Activated CD4-positive, alpha-beta T cell treated with anti-CD3 and anti-CD28 coated beads, Interleukin-2, amount 50 U/mL, for 4 hours (primary cell): ENCODE data around the gene DNAJB5.
A peak's percentile ranks its signal among the peaks of the same experiment; 100 is the strongest.
"Not testable (repeated sequence)": the region's sequence is repeated elsewhere in the genome, so short reads cannot be mapped to it uniquely, and the experiment has no call there.

Source experiments
- DNase-seq, 2 experiments: peaks; one replicate each; pipeline ENCODE4 v3.0.0-alpha.2; 2020

DNAJB5 gene

DNA sequence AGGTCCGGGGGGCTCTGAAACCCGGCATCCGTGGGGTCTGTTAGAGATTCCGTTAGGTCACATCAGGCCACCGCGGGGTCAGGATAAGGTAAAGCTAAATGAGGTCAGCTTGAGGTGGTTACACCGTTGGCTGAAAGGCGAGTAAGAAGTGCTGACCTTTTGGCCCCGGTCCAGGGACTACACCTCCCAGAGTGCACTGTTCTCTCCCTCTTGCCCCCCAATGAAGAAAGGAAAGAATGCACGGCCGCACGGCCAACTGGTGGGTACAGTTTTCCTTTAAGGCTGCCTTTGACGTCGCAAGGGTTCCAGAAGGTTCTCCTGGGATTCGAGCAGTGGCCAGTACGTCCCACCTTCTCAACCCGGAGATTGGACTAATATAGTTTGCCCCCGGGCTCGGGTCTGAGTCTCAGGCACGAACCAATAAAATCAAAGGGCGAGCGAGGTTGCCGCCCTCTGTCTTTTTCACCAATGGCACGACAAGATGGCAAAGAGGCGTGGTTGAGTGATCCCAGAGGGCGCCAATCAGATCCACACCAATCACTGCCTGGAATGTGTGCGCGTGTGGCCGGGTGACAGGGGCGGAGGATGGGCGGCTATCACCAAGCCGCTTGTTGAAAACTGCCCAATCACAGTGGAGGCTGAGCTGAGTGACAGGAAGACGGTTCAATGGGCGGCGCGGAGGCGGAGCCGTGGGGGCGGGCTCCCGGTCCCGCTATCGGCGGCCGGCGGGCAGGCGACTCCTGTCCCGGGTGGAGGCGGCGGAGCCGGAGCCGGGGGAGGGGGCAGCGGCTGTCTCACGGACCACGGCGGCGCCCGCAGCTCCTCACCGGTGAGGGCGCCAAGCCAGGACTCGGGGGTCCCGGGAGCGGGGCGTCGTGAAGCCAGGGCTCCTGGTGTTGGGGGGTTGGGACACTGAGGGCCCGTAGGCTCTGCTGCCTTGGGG is at the start of gene DNAJB5:
Gene DNAJB5, plus strand, starts transcription at position 743 of the 943 bp plus-strand sequence. CDS start 886 bp downstream, outside the sequence.
- peak; percentile 95 to 96 for DNase-seq

DNA sequence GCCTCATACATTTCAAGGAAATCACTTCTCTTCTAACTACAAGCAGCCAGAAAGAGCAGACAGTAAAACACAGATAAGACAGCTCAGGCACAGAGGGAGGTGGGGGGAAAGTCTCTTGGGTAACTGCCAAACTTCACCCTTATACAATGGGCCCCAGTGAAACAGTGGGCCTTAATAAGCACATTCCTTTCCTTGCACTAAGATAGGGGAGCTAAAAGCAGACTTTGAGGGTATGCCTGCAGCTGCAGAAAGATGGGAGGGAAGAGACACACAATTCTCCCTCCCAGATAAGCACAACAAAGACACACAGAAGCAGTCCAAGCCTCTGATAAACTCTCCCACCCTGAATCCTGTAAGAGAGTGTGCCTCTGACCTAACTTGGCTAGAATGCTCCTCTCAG is 49.6 kb upstream of the DNAJB5 start:
- DNase-seq: not testable (repeated sequence)

DNA sequence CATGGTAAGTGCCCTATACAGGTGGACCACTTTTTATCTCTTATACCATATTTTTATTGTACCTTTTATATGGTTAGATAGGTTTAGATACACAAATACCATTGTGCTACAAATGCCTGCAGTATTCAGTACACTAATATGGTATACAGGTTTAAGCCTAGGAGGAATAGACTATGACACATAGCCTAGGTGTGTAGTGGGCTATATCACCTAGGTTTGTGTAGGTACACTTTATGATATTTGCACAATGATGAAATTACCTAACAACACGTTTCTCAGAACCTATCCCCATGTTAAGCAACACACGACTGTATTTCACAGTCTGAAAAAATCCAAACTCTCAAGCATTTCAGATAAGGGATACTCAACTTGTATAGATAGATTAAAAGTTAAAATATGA is 41.1 kb upstream of the DNAJB5 start:
- no peak for DNase-seq

DNA sequence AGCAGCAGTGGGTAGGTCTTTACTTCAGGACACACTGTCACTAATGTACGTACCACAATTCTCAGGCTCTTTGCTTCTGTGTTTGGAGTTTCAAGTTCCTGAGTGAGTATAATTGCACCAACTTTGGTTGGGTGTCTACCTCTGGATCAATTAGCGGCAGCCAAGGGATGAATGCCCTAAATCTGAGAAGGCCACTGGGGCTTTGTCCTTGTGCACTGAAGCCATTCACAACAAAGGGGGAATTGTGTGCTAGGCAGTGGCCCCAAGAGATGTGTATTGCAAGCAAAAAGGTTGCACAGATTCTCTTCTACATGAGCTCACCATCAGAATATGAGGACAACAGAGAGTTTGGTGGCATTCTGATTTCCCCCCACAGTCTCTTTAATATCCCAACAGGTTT is 35.3 kb upstream of the DNAJB5 start:
- no peak for DNase-seq

DNA sequence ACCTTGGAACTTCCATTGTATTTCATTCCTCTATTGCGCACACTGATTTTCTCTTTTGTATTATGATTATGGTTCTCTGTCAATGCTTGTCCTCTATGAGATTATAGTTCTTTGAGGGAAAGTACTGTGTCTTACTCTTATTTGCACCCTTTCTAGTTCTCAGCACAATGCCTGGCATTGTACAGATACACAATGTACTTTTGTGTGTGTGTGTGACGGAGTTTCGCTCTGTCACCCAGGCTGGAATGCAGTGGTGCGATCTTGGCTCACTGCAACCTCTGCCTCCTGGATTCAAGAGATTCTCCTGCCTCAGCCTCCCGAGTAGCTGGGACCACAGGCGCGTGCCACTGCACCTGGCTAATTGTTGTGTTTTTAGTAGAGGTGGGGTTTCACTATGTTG is 33.5 kb upstream of the DNAJB5 start:
- DNase-seq: not testable (repeated sequence)

DNA sequence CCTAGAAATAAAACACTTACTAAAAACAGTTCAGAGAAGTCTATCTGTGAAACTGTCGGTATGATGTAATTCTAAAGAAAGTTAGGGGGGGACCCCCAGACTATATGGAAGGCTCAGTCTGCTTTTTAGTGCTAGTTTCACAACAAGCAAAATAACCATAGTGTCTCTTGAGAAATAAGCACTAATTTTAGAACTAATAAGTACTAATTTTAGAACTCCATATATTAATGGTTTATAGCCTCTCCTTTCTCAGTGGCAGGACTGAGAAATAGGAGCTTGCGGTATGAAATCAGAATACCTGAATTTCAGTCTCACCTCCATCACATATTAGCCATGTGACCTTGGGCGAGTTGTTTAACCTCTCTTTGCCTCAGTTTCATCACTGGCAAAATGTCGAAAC is 32.9 kb upstream of the DNAJB5 start:
- no peak for DNase-seq

DNA sequence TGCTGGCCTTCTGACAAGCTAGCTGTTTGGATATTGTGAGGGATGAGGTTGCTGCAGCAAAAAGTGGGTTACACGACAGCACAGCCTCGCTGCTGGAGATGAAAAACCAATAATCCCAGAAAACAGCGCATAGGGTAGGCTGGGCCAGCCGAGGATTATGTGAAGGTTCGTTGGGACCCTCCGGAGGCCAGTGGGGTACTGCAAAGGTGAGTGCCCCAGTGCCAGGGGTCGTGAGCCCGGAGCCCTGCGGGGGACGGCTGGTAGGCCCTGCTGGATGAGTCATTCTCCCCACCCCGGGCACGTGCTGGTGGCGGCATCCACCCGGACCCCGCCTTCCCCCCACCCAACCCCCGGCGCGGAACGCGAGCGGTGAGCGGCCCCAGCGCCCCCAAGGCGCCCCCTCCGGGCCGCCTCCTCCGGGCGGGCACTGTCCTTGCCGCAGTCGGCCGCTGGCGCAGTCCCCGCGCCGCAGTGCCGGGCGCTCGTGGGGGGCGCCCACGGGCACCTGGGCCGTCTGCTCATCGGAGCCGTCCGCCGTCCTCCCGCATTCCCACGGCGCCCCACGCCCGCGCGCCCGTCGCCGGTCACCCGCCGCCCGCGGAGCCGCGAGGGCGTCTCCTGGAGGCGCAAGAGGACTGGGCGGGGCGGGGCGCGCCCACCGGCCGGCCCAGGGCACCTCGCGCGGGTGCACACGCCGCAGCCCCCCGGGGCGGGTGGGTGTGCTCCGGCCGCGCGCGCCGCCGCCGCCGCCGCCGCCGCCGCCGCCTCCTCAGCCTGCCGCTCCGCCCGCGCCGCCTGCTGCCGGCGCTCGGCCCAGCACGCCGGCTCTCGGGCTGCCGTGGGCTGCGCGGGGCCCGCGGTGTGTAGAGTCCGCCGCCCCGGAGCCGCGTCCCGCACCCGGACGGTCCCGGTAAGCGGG is 31.8 kb upstream of the DNAJB5 start, which contains the start of gene PHF24:
Gene PHF24, plus strand, starts transcription at position 794 of the 919 bp plus-strand sequence. CDS start 13,014 bp downstream, outside the sequence.
- DNase-seq: peak; percentile 22 to 25

DNA sequence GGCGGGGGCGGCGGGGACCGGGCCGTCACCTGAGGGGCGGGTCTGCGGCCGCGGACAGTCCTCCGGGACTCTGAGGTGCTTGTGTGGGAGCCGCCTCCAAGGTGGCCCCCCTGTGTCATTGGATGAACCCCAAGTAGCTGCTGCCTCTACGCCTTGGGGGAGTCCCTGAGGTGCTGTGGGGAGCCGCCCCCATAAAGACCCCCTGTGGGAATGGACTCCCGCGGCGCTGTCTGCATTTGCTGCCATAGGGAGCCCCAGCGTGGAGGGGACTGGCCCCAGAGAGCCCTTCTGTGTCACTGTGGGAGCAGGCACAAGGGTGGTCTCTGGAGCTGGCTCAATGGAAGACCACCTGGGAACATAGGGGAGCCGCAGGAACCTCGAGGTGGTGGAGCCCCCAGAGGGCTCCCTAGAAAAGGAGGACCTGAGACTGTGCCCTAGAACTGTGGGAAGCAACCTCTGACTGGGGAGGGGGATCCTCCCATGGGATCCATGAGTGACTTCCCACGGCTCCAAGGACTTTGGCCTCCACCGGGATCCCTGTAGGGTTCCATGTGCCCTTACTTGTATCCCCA is 31.0 kb upstream of the DNAJB5 start:
- DNase-seq: no peak

DNA sequence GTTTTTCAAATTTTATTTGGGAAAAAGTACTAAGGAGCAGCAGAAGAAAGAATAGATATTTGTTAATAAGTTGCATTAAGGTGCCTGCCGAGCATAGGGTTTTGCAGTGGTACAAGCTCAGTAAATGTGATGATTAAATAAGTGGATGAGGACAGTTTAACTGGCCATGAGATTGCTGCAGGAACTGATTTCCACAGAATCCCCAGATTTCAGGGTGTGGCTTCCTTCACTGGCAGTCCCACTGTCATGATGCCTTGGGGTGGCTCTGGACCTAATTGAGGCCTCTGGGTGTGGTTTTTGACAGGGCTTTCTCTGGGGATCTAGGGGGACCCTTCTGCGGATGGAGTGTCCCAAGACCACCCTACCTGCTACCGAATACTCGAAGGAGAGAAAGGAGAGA is 30.1 kb upstream of the DNAJB5 start:
- no peak for DNase-seq

DNA sequence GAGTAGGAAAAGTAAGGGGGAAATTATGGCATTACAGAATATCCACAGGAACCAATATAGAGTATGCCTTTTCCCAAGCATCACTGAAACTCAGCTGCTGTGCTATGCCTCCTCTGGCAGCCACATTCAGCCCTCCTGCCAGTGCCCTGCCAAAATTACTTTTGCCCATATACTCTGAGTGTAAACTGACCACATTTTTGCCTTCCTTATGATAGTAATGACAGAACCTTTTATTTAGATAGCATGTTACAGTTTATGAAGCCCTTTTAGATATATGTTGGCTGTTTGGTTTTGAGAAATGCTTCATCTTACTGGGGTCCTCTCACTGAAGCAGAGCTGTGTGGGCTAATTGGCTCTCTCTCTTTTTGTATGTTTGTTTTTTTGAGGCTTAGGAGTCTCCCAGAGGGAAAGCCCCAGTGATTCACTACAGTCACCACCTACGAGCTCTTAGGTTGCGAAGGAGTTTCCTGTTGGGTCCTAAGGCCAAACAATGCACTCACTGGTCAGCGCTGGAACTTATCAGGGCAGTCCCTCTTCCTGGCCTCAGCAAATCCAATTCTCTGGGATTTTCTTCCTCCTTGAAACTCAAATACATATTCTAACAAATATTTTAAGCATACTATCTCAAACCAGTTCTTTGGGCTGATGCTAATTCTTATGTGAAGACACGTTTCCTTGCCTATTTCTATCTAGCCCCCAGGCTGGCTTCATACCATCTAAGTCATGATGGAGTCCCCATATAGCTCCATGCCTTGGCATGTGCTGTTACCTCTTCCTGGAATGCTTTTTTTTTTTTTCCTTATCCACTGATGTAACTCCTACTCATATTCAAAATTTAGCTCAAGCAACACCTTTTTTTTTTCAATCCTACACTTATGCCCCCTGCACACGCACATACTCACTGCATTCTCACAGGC is 27.7 kb upstream of the DNAJB5 start:
- no peak for DNase-seq

DNA sequence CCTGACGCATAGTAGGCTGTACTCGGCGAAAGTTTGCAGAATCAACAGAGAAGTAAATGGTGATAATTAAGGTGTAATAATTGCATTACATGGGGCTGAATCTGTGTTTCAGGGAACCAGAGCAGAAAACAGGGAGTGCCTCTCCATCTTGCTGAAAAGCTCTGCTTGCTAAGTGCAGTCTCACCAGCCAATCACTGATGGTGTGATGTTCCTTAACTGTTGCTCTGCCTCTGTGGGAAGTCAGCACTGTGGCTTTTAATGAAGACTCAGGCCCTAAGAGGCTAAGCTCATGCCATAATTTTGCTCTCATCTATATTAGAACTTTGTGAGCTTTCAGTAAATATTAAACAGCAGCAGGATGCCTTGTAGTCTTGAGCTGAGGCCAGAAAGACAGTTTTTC is 27.0 kb upstream of the DNAJB5 start:
- DNase-seq: no peak

DNA sequence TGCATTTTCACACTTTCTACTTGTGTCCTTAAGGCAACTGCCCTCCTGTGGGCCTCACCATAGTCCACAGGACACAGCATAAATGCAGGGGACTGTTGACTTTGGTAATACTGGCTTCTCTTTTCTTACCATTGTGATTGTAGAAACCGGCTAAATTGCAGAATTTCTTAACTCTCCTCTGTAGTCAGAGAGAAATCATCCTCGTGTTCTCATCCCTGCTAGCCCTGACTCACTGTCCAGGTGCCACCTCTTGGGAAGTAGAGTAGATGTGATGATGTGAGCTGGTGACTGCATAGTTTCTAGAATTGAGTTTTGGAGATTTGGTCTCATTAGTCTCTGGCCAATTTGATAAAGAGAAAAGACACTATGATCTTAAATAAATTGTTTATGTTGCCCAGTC is 26.0 kb upstream of the DNAJB5 start:
- no peak for DNase-seq

DNA sequence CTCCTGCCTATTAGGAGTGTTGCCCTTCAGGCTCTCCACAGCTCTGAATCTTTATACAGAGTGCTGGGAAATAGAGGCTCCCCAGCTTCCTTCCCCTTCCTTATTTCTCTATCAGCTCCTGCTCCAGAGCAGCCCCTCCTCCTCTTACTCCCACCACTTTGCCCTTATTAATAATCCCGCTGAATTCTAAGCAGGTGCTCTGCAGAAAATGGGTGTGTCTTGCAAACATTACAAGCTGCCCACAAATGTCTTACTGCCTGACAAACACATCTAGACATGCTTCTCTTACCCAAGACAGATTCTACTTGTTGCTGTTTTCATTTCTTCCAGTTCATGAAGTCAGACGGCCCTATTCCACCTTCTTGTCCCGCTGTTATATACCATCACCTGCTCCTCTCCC is 25.1 kb upstream of the DNAJB5 start:
- no peak for DNase-seq

DNA sequence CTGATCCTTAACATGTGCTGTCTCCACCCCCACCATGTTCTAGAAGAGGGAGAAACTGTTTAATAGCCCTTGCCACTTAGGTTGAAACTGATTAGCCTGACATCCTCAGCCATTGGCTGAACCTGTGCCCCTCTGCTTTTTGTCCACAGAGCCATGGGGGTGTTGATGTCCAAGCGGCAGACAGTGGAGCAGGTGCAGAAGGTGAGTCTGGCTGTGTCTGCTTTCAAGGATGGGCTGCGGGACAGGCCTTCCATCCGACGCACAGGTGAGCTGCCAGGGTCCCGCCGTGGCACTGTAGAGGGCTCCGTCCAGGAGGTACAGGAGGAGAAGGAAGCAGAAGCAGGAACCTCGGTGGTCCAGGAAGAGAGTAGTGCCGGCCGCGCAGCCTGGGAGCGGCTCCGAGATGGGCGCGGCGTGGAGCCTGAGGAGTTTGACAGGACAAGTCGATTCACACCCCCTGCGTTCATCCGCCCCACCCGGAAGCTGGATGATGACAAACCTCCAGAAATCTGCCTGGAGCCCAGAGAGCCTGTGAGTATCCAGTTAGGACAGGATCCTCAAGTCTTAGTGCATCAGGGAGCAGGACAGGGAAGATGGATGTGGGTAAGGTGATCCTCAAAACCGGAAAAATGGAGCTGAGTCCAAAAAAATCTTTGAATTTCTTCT is 18.3 kb upstream of the DNAJB5 start:
- DNase-seq: no peak

DNA sequence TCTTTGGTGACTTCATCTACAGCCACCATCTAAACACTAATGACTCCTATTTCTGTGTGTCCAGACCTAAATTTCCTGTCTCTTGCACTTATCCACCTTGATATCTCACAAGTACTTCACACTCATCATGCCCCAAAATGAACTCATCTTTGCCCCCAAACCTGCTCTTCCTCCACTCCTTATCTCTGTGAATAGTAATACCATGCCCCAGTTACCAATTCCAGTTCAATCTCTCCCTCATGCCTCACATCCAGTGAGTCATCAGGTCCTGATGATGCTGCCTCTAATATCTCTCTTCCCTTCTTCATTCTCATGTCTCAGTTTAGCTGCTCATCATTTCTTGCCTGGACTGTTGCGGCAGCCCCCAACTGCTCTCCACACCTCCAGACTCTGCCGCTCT is 14.9 kb upstream of the DNAJB5 start:
- DNase-seq: no peak

DNA sequence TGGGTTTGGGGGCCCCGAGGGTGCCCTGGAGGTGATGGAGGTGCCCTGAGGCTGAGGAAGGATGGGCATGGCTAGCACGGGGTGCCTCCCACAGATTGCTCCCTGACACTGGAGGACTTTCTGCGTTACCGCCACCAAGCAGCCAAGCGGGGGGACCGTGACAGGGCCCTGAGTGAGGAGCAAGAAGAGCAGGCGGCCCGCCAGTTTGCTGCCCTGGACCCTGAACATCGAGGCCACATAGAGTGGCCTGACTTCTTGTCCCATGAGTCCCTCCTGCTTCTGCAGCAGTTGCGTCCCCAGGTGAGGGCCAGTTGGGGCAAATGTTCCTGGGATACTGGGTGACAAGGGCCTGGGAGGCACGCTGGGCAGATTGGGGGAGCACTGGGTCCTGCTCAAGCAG is 13.1 kb upstream of the DNAJB5 start:
- DNase-seq: no peak

DNA sequence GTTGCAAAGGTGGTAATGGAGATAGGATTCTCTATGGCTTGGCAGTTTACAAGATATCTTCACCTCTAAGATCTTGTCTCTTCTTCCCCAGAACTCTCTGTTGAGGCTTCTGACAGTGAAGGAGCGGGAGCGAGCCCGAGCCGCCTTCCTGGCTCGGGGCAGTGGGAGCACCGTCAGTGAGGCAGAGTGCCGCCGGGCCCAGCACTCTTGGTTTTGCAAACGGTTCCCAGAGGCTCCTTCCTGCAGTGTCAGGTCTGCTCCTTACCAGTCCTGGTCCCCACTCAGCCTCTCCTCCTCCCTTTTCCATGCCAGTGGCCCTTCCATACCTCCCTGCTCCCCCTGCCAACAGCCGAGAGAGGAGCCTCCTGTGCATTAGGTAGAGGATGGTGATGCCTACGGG is 12.6 kb upstream of the DNAJB5 start:
- DNase-seq: no peak

DNA sequence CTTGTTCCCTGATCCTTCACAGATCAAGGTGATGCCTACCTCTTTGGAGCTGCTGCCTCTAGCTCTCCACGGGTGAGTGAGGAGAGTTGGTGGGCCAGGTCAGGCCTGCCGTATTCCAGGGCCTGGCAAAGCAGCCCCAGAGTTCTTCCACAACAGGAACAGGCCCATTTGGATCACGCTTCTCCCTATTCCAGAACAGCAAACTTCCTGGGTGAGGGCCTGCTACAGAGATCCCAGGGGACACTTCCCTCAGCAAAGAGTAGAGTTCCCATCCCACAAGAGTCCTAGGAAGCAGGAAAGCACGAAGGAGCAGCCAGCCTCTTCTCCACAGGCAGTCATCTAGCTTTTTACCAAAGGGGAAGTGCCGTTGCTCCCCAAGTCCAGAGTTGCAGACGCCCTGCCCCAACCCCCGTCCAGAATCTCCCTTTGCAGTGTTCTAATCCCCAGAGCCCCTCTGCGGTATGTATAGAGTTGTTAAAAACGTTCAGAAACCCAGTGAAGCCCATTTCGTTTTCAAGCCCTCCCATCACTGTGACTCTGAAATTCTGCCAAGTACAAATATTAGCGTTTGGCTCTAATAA is 9.3 kb upstream of the DNAJB5 start:
- DNase-seq: no peak

DNA sequence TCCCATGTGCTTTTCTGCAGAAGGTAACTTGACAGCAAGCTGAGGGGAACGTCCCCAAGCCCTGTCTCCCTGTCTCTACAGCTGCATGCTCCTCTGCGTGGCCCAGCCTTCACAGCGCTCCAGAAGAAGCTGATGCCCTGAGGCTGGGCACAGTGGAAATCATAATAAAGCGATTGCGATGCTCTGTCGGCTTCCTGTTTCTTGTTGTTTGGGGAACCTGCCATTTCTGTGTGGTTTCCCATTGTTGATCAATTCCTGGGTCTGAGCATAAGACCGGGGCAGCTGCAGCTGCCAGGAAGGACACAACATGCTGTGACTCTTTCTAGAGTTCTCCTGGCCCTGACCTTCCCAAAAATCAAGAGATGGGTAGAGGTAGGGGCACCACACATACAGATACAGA is 7.2 kb upstream of the DNAJB5 start:
- DNase-seq: no peak

DNA sequence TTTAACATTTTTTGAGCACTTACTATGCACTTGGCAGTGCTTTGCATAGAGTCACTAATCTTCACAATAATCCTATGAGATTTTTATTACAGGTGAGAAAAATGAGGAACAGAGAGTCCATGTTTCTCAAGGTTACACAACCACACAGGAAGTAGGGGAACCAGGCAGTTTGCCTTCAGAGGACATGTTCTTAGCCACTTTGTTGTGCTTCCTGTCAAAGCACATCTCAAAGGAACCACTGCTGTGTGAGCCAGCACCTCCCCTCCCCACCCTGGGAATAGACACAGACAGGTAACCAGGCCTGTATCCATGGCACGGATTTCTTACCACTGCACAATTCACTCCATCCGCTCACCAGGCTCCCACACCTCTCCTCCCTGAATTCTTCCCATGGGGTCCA is 6.3 kb upstream of the DNAJB5 start:
- no peak for DNase-seq

DNA sequence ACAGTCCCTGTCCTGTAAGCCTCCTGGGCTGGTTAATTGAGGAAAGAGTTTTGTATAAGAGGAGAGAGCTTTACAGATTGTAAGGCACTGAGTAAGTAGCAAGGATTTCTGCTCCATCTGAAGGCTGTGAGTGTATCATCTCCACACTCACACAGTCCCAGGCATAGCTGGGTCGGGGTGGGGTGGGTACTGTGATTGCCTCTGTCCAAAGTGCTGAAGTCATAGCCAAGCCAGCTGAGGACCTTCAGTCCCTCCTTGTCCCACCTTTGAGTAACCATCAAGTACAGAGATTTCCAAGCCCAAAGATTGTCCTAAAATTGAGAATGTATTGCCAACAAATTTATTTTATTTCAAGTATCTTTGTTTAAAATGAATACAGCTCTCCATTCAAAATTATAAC is 5.5 kb upstream of the DNAJB5 start:
- peak in 1 of 2 experiments; percentile 26 for DNase-seq
